ENCODE data around the gene F10. TPM values are rescaled to one million over a fixed set of nuclear protein-coding genes. Genes with fewer than 3 reads are reported as not detected.
A peak's percentile ranks its signal among the peaks of the same experiment; 100 is the strongest.

The F10 gene
- total RNA-seq, 2 donors from 2014 or later: 18.7 to 32.4 TPM

DNA sequence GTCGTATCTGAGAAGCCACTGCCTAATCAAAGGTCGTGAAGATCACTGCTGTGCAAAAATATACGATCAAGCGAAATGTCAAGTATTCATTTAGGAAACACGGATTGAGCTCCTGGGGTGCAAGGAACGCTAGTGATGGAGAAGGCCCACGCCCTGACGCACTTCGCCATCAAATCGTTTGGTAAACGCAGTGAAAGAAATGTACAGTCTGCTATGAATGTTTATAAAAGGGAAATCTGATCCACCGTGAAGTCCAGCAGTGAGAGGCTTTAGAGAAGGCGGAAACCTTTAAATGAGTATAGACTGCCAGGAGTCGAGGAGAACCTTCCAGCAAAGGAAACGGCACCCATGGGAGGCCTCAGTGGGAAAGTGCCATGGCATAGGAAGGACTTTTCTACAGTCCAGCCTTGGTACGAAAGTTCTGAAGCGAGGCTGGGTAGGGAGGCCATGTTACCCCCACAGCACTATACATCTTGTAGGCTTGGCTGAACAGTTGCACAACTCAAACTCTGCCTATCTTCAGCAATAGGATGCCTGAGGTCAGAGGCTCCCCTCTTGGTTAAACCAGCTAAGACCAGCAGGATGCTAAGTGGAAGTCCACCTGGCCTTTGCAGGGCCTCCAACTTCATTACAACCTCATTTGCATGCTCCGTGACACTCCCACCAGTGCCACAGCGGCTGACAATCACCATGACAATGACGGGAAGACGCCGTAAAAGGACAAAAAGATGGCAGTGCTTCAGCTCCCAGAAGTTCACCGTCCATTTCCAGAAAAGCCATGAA lies 65.5 kb downstream of the F10 start:
- H3K9ac ChIP-seq (ENCODE audit: extremely low read depth, low read length, poor library complexity, severe bottlenecking): no peak overlapping the region
- no peaks in the 10 kb centered on the region for H3K4me1 ChIP-seq (ENCODE audit: control insufficient read depth, insufficient read depth, low read length)
- no peak overlapping the region for H3K27ac ChIP-seq (ENCODE audit: low read depth, low read length)
- H3K36me3 ChIP-seq (ENCODE audit: control insufficient read depth, insufficient read depth, low read length): peaks cover 89% of the 10 kb centered on the region
- TF ChIP-seq, protein P1, sequence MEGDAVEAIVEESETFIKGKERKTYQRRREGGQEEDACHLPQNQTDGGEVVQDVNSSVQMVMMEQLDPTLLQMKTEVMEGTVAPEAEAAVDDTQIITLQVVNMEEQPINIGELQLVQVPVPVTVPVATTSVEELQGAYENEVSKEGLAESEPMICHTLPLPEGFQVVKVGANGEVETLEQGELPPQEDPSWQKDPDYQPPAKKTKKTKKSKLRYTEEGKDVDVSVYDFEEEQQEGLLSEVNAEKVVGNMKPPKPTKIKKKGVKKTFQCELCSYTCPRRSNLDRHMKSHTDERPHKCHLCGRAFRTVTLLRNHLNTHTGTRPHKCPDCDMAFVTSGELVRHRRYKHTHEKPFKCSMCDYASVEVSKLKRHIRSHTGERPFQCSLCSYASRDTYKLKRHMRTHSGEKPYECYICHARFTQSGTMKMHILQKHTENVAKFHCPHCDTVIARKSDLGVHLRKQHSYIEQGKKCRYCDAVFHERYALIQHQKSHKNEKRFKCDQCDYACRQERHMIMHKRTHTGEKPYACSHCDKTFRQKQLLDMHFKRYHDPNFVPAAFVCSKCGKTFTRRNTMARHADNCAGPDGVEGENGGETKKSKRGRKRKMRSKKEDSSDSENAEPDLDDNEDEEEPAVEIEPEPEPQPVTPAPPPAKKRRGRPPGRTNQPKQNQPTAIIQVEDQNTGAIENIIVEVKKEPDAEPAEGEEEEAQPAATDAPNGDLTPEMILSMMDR (conservative IDR thresholded peaks at IDR 0.05): no peak
- 94 to 96% methylated on average over 22 to 23 of the region's 23 CpGs for WGBS, 2 experiments (ENCODE audit: insufficient coverage in 1 of 2, insufficient read length in 1 of 2)
- Mint-ChIP-seq H3K4me3 (no peak overlapping the region), H3K9me3 (peaks cover 3% of the 10 kb centered on the region), H3K36me3 (ENCODE audit: low read depth) (peaks cover 77% of the 10 kb centered on the region), H3K27me3 (ENCODE audit: insufficient read depth) (no peaks in the 10 kb centered on the region), H3K27ac (peak overlapping the region; percentile 44), H3K4me1 (peaks cover 12% of the 10 kb centered on the region)
- H3K9me3 ChIP-seq (ENCODE audit: control insufficient read depth, low read length): no peaks in the 10 kb centered on the region
- no peak overlapping the region for H3K4me3 ChIP-seq (ENCODE audit: low read length)
- H3K27me3 ChIP-seq (ENCODE audit: control insufficient read depth, insufficient read depth, low read length, poor library complexity, severe bottlenecking): no peaks in the 10 kb centered on the region
- DNase-seq: no peak

DNA sequence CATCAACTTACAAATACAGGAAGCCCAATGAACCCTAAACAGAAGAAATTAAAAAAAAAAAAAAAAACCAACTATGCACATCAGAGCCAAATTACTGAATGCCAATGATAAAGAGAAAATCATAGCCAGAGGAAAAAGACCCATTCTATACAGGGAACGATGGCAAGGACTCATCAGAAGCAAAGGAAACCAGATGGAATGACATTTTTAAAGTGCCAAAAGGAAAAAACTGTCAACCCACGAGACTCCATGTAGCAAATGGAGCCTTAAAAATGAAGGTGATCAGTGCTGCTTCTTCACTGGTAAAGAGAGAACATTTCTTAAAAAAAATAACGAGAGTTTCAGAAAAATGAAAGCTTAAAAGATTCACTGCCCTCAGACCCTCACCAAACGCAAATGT lies 67.6 kb downstream of the F10 start:
- Histone ChIP-seq H3K9me3 (ENCODE audit: control insufficient read depth, low read length) (no peaks in the 10 kb centered on the region), H3K27me3 (ENCODE audit: control insufficient read depth, insufficient read depth, low read length, poor library complexity, severe bottlenecking) (no peaks in the 10 kb centered on the region), H3K4me3 (ENCODE audit: low read length) (no peak overlapping the region), H3K27ac (ENCODE audit: low read depth, low read length) (no peak overlapping the region), H3K9ac (ENCODE audit: extremely low read depth, low read length, poor library complexity, severe bottlenecking) (no peak overlapping the region), H3K36me3 (ENCODE audit: control insufficient read depth, insufficient read depth, low read length) (peaks cover 91% of the 10 kb centered on the region), H3K4me1 (ENCODE audit: control insufficient read depth, insufficient read depth, low read length) (no peaks in the 10 kb centered on the region)
- Mint-ChIP-seq H3K27ac (no peak overlapping the region), H3K27me3 (ENCODE audit: insufficient read depth) (no peaks in the 10 kb centered on the region), H3K4me1 (peaks cover 8% of the 10 kb centered on the region), H3K4me3 (no peak overlapping the region), H3K36me3 (ENCODE audit: low read depth) (peaks cover 75% of the 10 kb centered on the region), H3K9me3 (peaks cover 3% of the 10 kb centered on the region)
- TF ChIP-seq, protein P1 (conservative IDR thresholded peaks at IDR 0.05): no peak
- no peak for DNase-seq
- 92 to 96% methylated on average over 4 of the region's 4 CpGs for WGBS, 2 experiments (ENCODE audit: insufficient coverage in 1 of 2, insufficient read length in 1 of 2)

DNA sequence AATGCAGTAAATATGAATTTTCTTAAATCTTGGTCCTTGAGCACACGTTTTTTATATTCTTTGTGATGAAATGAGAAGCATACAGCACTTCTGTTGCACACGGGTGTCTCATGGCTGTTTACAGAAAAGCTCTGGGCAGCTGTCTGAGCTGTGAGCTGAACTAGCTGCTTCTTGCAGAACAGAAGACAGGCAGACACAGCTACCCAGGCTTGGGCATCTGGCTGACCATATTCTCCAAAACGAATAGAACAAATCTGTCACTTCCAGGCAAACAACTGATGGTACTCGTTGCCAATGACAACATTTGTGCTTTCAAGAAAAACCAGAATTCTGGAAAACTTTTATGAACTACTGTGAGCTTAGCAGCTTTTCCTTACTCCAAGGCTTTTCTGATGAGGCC lies 69.7 kb downstream of the F10 start:
- H3K27me3 ChIP-seq (ENCODE audit: control insufficient read depth, insufficient read depth, low read length, poor library complexity, severe bottlenecking): no peaks in the 10 kb centered on the region
- H3K4me3 Mint-ChIP-seq: no peak overlapping the region
- no peak for DNase-seq
- H3K4me3 ChIP-seq (ENCODE audit: low read length): no peak overlapping the region
- no peaks in the 10 kb centered on the region for H3K4me1 ChIP-seq (ENCODE audit: control insufficient read depth, insufficient read depth, low read length)
- 93 to 94% methylated on average over 4 of the region's 4 CpGs for WGBS, 2 experiments (ENCODE audit: insufficient coverage in 1 of 2, insufficient read length in 1 of 2)
- no peak overlapping the region for H3K27ac ChIP-seq (ENCODE audit: low read depth, low read length)
- H3K9ac ChIP-seq (ENCODE audit: extremely low read depth, low read length, poor library complexity, severe bottlenecking): no peak overlapping the region
- H3K9me3 Mint-ChIP-seq: peaks cover 3% of the 10 kb centered on the region
- H3K27me3 Mint-ChIP-seq (ENCODE audit: insufficient read depth): no peaks in the 10 kb centered on the region
- no peak overlapping the region for H3K27ac Mint-ChIP-seq
- no peaks in the 10 kb centered on the region for H3K4me1 Mint-ChIP-seq
- H3K36me3 Mint-ChIP-seq (ENCODE audit: low read depth): peaks cover 80% of the 10 kb centered on the region
- TF ChIP-seq, protein P1 (conservative IDR thresholded peaks at IDR 0.05): no peak
- H3K36me3 ChIP-seq (ENCODE audit: control insufficient read depth, insufficient read depth, low read length): peaks cover 93% of the 10 kb centered on the region
- H3K9me3 ChIP-seq (ENCODE audit: control insufficient read depth, low read length): no peaks in the 10 kb centered on the region
